GM19372 (cell line): ENCODE results near the gene BCAP31.

Experiments used
- ATAC-seq: cut with Tn5 transposase; IDR thresholded peaks from one replicate; pipeline ENCODE4 v1.9.1; 2021; ENCODE audit warnings: mild to moderate bottlenecking, low read depth, moderate library complexity; ENCODE audit not compliant: unreplicated experiment

The BCAP31 gene

GRCh38 chrX:153662266-153662665 is 61.9 kb downstream of the BCAP31 start:
- ATAC-seq, result no peak

- no peak for ATAC-seq
These were observed 64.9 kb downstream of the BCAP31 start for GRCh38 chrX:153659268-153659667.

- ATAC-seq, result no peak
These were observed 67.0 kb downstream of the BCAP31 start for GRCh38 chrX:153657161-153657560.

- ATAC-seq, result no peak
These were observed 70.6 kb downstream of the BCAP31 start for GRCh38 chrX:153653556-153653955.

GRCh38 chrX:153651540-153652079 is 72.6 kb downstream of the BCAP31 start:
- no peak for ATAC-seq

- no peak for ATAC-seq
These were observed 73.2 kb downstream of the BCAP31 start for GRCh38 chrX:153650959-153651358.
